GM23338 (cell line): ENCODE measurements around the gene CFAP141. TPM values are rescaled to one million over a fixed set of nuclear protein-coding genes. Genes with fewer than 3 reads are reported as not detected.

Experiments
- ATAC-seq: fragments of 200-7000 bp; cut with Tn5 transposase; 3 replicates; pipeline ENCODE4 v1.9.1; 2020
- DNase-seq: peaks from one replicate; pipeline ENCODE4 v3.0.0-alpha.2; 2015; ENCODE audit warnings: low spot score
- H2AFZ ChIP-seq: fragments of 200-600 bp; sonication (generic); 2 replicates; pipeline ENCODE4 v1.8.0; 2016; ENCODE audit warnings: antibody characterized with exemption, mild to moderate bottlenecking, moderate library complexity
- H3F3A ChIP-seq: fragments of 200-600 bp; sonication (generic); replicated peaks from 2 replicates; pipeline ENCODE4 v1.8.0; 2017; ENCODE audit warnings: antibody characterized with exemption, mixed run types, low read depth
- H3K27ac ChIP-seq: fragments of 200-600 bp; sonication (generic); 2 replicates; pipeline ENCODE4 v1.6.1; 2016; ENCODE audit warnings: low read depth
- H3K27me3 ChIP-seq: fragments of 200-600 bp; sonication (generic); 2 replicates; pipeline ENCODE4 v1.8.0; 2016; ENCODE audit warnings: mild to moderate bottlenecking, mixed run types, moderate library complexity; ENCODE audit not compliant: insufficient read depth
- H3K36me3 ChIP-seq: fragments of 200-600 bp; sonication (generic); 2 replicates; pipeline ENCODE4 v1.8.0; 2016; ENCODE audit warnings: mild to moderate bottlenecking; ENCODE audit not compliant: insufficient read depth
- H3K4me1 ChIP-seq: fragments of 200-600 bp; sonication (generic); 2 replicates; pipeline ENCODE4 v1.8.0; 2016; ENCODE audit warnings: mild to moderate bottlenecking, moderate library complexity; ENCODE audit not compliant: insufficient read depth
- H3K4me2 ChIP-seq: fragments of 200-600 bp; sonication (generic); 2 replicates; pipeline ENCODE4 v1.7.1; 2017; ENCODE audit warnings: mixed run types
- H3K4me3 ChIP-seq: fragments of 200-600 bp; sonication (generic); 2 replicates; pipeline ENCODE4 v1.6.1; 2016; ENCODE audit warnings: mixed run types
- H3K79me2 ChIP-seq: fragments of 200-600 bp; sonication (generic); replicated peaks from 2 replicates; pipeline ENCODE4 v1.8.0; 2017; ENCODE audit warnings: mild to moderate bottlenecking; ENCODE audit not compliant: insufficient read depth
- H3K9me2 ChIP-seq: fragments of 200-600 bp; sonication (generic); 2 replicates; pipeline ENCODE4 v1.8.0; 2017; ENCODE audit not compliant: insufficient read depth
- H4K20me1 ChIP-seq: fragments of 200-600 bp; sonication (generic); replicated peaks from 2 replicates; pipeline ENCODE4 v1.8.0; 2017; ENCODE audit warnings: mild to moderate bottlenecking; ENCODE audit not compliant: insufficient read depth
- H3K27ac Mint-ChIP-seq: 2 replicates; pipeline ENCODE4 v1.8.0; 2020; ENCODE audit warnings: inconsistent platforms, mild to moderate bottlenecking, moderate library complexity, mixed read lengths
- H3K27me3 Mint-ChIP-seq: 3 replicates; pipeline ENCODE4 v1.8.0; 2022; ENCODE audit warnings: low read depth, mild to moderate bottlenecking, moderate library complexity, mixed read lengths, inconsistent platforms; ENCODE audit not compliant: insufficient read depth, poor library complexity
- H3K36me3 Mint-ChIP-seq: 3 replicates; pipeline ENCODE4 v1.8.0; 2021; ENCODE audit warnings: low read depth, mild to moderate bottlenecking, inconsistent platforms, moderate library complexity, mixed read lengths
- H3K4me1 Mint-ChIP-seq: 3 replicates; pipeline ENCODE4 v1.8.0; 2020; ENCODE audit warnings: mild to moderate bottlenecking, inconsistent platforms, mixed read lengths
- H3K4me3 Mint-ChIP-seq: 3 replicates; pipeline ENCODE4 v1.8.0; 2021; ENCODE audit warnings: moderate library complexity, mild to moderate bottlenecking, inconsistent platforms, mixed read lengths
- H3K9me3 Mint-ChIP-seq: 3 replicates; pipeline ENCODE4 v1.8.0; 2020; ENCODE audit warnings: moderate library complexity, mild to moderate bottlenecking, inconsistent platforms, mixed read lengths
- CREB1 ChIP-seq: fragments of 250-450 bp; sonication (Bioruptor Pico); IDR thresholded peaks from 2 replicates; pipeline ENCODE4 v1.5.0; 2020; ENCODE audit warnings: low read depth, mild to moderate bottlenecking, moderate library complexity
- CTCF ChIP-seq, 2 experiments: fragments of 200-600 bp in 1 of 2; sonication (generic) in 1 of 2; conservative IDR thresholded peaks; 2 replicates each; pipeline versions ENCODE4 v1.5.1 to v1.6.1; 2016 to 2017; ENCODE audit warnings: antibody characterized with exemption in 2 of 2, low read depth in 2 of 2, mild to moderate bottlenecking in 2 of 2, moderate library complexity in 1 of 2
- ETS1 ChIP-seq: IDR thresholded peaks from 2 replicates; pipeline ENCODE4 v1.6.1; 2016; ENCODE audit warnings: antibody characterized with exemption
- EZH2 ChIP-seq: fragments of 200-600 bp; sonication (generic); IDR thresholded peaks from one replicate; pipeline ENCODE4 v1.8.0; 2017; ENCODE audit warnings: antibody characterized with exemption, mild to moderate bottlenecking, low read depth; ENCODE audit not compliant: unreplicated experiment
- EZH2phosphoT487 ChIP-seq: fragments of 200-600 bp; sonication (generic); IDR thresholded peaks from one replicate; pipeline ENCODE4 v1.8.1; 2018; ENCODE audit warnings: antibody characterized with exemption; ENCODE audit not compliant: unreplicated experiment
- NANOG ChIP-seq: IDR thresholded peaks from 2 replicates; pipeline ENCODE4 v1.6.1; 2016; ENCODE audit warnings: antibody characterized with exemption, borderline replicate concordance
- REST ChIP-seq: IDR thresholded peaks from one replicate; pipeline ENCODE4 v1.6.1; 2018; ENCODE audit warnings: antibody characterized with exemption; ENCODE audit not compliant: unreplicated experiment
- ZNF331 ChIP-seq: fragments of 250-450 bp; sonication (Bioruptor Pico); IDR thresholded peaks from 2 replicates; pipeline ENCODE4 v1.5.0; 2020; ENCODE audit warnings: low read depth, mild to moderate bottlenecking, moderate library complexity
- polyA plus RNA-seq: library from polyadenylated mRNA; unstranded; fragments of >200 nt; fragmentation: Nextera tagmentation; extraction: Ambion mirVana; gene quantifications from 2 replicates; pipeline ENCODE4 v1.2.1, GENCODE V29; 2016
- total RNA-seq: library from RNA; depleted of rRNA; stranded (reverse); fragments of >200 nt; shearing (Covaris generic); gene quantifications from 2 replicates; pipeline ENCODE4 v1.2.3, GENCODE V29; 2014

Gene CFAP141
- total and polyA plus RNA-seq, 2 experiments from 2014 or later = not detected

- H3K9me3 Mint-ChIP-seq = peaks cover 4% of the 10 kb centered on the region; the same call in 1 of the 3 replicates
Measured at GRCh38 chr1:154179946-154180687, 26.0 kb downstream of the CFAP141 start.

More at GRCh38 chr1:154179946-154180687, 26.0 kb downstream of the CFAP141 start:
- Histone ChIP-seq H3F3A (peaks cover 5% of the 10 kb centered on the region), H3K79me2 (peaks cover 78% of the 10 kb centered on the region), H3K4me1 (peaks cover 44% of the 10 kb centered on the region), H4K20me1 (peaks cover 66% of the 10 kb centered on the region), H3K27me3 (no peaks in the 10 kb centered on the region), H3K36me3 (peaks cover 15% of the 10 kb centered on the region; the same call in 1 of the 2 replicates), H3K4me3 (peak overlapping the region; percentile 88), H2AFZ (no peak overlapping the region), H3K4me2 (peak overlapping the region; percentile 85), H3K27ac (peak overlapping the region; percentile 86), H3K9me2 (no peaks in the 10 kb centered on the region)
- Mint-ChIP-seq H3K27me3 (peaks cover 10% of the 10 kb centered on the region), H3K36me3 (peaks cover 59% of the 10 kb centered on the region), H3K4me1 (peaks cover 53% of the 10 kb centered on the region), H3K4me3 (peak overlapping the region; percentile 63), H3K27ac (peak overlapping the region; percentile 77)
- TF ChIP-seq NANOG (no peak), CTCF (conservative IDR thresholded peaks at IDR 0.05; ENCODE audit: low read depth in 2 of 2) (no peak), EZH2phosphoT487 (no peak), CREB1 (CRISPR knock-in tag) (no peak), ETS1 (no peak), REST (no peak), EZH2 (no peak), ZNF331 (no peak)
- ATAC-seq = peak; percentile 11
- peak; percentile 72 for DNase-seq
